Activated CD8-positive, alpha-beta memory T cell treated with anti-CD3 and anti-CD28 coated beads for 48 hours (primary cell): ENCODE results near the gene KLHL22.
A peak's percentile ranks its signal among the peaks of the same experiment; 100 is the strongest.
"Not testable (repeated sequence)": the region's sequence is repeated elsewhere in the genome, so short reads cannot be mapped to it uniquely, and the experiment has no call there.

Source experiments
- DNase-seq, 3 experiments: peaks; one replicate each; pipeline ENCODE4 v3.0.0-alpha.2; 2020; ENCODE audit warnings: low read depth in 2 of 3, low spot score in 2 of 3

Gene KLHL22

GRCh38 chr22:20503816-20504215 lies 8.2 kb upstream of the KLHL22 start:
- DNase-seq: no peak

GRCh38 chr22:20499769-20500168 lies 4.2 kb upstream of the KLHL22 start:
- no peak for DNase-seq

DNA sequence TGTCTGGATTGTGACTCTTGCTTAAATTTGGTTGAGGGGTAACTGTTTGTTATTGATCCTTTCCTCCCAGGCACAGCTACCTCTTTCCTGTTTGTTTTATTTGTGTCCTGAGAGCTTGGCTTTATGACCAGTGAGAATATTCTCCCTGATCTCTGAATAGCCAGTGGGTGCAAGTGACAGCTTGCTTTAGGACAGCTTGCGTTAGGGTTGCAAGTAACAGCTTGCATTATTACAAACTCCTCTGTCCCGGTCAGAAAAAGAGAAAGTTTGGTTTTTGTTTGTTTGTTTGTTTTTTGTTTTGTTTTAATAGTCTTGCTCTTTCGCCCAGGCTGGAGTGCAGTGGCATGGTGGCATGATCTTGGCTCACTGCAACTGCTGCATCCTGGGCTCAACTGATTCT lies 3.3 kb upstream of the KLHL22 start:
- DNase-seq: no peak

DNA sequence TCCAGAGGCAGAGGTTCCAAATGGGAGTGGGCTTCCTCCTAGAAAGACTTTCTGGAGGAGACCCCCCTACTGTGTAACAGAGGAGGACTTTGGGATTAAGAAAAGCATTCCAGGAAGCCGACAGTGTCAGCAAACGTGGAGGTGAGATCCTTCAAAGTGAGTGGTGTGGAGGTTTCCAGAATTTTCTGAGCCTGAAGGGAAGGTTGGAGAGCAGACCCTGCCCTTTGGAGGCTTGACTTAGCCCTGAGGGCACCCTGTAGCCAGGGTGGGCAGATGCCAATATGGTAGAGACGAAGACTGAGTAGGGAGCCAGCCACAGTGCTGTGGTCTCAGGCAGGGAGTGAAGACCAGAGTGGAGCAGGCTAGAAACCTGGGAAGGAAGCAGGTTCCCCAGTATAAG lies 1.8 kb upstream of the KLHL22 start:
- no peak for DNase-seq

GRCh38 chr22:20495861-20496681 lies 476 bp upstream of the KLHL22 start:
- DNase-seq: peak; percentile 69 to 88 (median 76)

- no peak for DNase-seq
These were observed 4.2 kb downstream of the KLHL22 start for GRCh38 chr22:20491346-20491745.

GRCh38 chr22:20490941-20491307 lies 4.7 kb downstream of the KLHL22 start:
- DNase-seq: no peak

GRCh38 chr22:20490183-20490940 lies 5.2 kb downstream of the KLHL22 start:
- DNase-seq: no peak

- DNase-seq: no peak
These were observed 6.6 kb downstream of the KLHL22 start for GRCh38 chr22:20488946-20489345.

DNA sequence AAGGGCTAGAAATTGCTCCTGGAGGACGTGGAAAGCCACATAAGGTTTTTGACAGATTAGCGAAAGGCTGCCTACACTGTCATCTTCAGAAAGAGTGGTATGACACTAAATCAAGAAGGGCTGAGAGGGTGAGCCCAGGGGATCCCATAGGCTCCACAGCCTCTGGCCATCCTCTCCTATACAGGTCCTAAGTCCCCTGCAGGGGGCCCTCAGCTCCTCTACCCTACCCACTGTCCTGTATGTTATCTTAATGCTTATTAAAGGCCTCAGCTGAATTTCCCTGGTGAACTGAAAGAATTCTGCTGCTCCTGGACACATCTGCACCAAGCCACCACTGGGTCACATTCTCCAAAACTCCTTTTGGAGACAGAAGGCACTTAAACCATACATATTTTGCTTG lies 7.9 kb downstream of the KLHL22 start:
- no peak for DNase-seq

- DNase-seq: no peak
These were observed 9.4 kb downstream of the KLHL22 start for GRCh38 chr22:20486229-20486628.

- no peak for DNase-seq
These were observed 10.5 kb downstream of the KLHL22 start for GRCh38 chr22:20484948-20485683.

DNA sequence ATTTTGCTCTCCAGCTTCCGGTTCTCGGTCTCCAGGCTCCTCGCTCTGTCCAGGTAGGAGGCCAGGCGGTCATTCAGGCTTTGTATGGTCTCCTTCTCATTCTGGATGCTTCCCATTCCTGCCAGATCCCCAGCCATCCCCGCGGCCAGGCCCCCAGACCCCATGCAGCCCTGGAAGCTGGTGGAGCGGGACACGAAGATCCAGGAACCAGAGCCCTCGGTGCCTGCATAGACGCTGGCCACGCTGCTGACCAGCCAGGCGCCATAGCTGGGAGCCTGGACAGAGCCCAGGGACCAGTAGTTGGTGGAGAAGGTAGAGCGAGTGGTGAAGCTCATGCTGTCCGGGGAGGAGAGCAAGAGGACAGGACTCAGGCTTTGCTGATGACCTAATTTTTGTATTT lies 11.8 kb downstream of the KLHL22 start:
- DNase-seq: no peak

GRCh38 chr22:20483143-20483506 lies 12.5 kb downstream of the KLHL22 start:
- not testable (repeated sequence) for DNase-seq

DNA sequence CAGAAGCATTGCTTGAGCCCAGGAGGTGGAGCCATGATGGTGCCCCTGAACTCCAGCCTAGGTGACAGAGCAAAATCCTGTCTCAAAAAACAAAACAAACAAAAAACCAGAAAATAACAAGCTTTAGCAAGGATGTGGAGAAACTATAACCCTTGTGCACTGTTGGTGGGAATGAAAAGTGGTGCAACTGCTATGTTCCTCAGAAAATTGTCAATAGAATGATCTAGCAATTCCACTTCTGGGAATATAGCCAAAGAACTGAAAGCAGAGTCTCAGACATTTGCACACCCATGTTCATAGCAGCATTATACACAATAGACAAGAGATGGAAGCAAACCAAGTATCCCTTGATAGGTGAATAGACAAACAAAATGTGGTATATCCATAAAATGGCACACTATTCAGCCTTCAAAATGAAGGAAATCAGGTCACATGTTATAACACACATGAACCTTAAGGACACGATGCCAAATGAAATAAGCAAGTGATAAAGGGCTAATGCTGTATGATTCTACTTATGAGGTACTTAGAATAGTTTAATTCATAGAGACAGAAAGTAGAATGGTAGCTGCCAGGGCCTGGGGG lies 15.9 kb downstream of the KLHL22 start:
- no peak for DNase-seq

DNA sequence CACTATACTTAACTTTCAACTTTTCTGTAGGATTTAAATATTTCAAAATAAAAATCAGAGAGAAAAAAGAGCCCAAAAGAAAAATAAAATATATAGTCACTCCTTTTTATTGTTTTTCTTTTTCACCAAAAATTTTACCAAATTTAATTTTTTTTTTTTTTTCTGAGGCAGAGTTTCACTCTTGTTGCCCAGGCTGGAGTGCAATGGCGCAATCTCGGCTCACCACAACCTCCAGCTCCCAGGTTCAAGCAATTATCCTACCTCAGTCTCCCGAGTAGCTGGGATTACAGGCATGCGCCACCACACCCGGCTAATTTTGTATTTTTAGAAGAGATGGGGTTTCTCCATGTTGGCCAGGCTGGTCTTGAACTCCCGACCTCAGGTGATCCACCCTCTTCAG lies 17.5 kb downstream of the KLHL22 start:
- not testable (repeated sequence) for DNase-seq

- DNase-seq: not testable (repeated sequence)
These were observed 20.0 kb downstream of the KLHL22 start for GRCh38 chr22:20475569-20475968.

GRCh38 chr22:20475115-20475436 lies 20.5 kb downstream of the KLHL22 start:
- no peak for DNase-seq

- no peak for DNase-seq
These were observed 22.8 kb downstream of the KLHL22 start for GRCh38 chr22:20472629-20473442.

- no peak for DNase-seq
These were observed 24.3 kb downstream of the KLHL22 start for GRCh38 chr22:20471126-20471833.
